ENCODE results near the gene LIN52. TPM values are rescaled to one million over a fixed set of nuclear protein-coding genes. Genes with fewer than 3 reads are reported as not detected.

LIN52 gene
- total and polyA plus RNA-seq, 2 of the 8 experiments (the other 6 are each of a cell fraction or from before 2014, with no cell fraction given): 6.8 to 11.6 TPM

GRCh38 chr14:74084277-74085046 lies at the start of gene LIN52, which contains the start of gene ALDH6A1 (continued):
- TF ChIP-seq ASH2L (IDR thresholded peaks at IDR 0.05; ENCODE audit: low read length): no peak
- peak; percentile 37; the same call in 1 of the 2 replicates for TF ChIP-seq SP2 (IDR thresholded peaks at IDR 0.05; ENCODE audit: low read length)
- peak; percentile 94; the same call in 1 of the 2 replicates for TF ChIP-seq PHF8 (conservative IDR thresholded peaks at IDR 0.05; ENCODE audit: low read depth, low read length)
- peak; percentile 94 for TF ChIP-seq SP1 (IDR thresholded peaks at IDR 0.05; ENCODE audit: low read depth, low read length)
- TF ChIP-seq GTF2F1 (IDR thresholded peaks at IDR 0.05; ENCODE audit: borderline replicate concordance, low read depth, low read length): 0 out of 2 replicates have a peak, but pooled peaks have one; percentile 30
- no peak for TF ChIP-seq BACH1 (IDR thresholded peaks at IDR 0.05; ENCODE audit: low read length)
- TF ChIP-seq ATF3 (IDR thresholded peaks at IDR 0.05; ENCODE audit: insufficient read depth, low read depth, low read length): peak; percentile 54

Measured in H1 (cell line).